Activated effector memory CD4-positive, alpha-beta T cell treated with Interleukin-2 at 50 U/mL for 16 hours (primary cell): ENCODE data around the gene CRLF3.
"Not testable (repeated sequence)": the region's sequence is repeated elsewhere in the genome, so short reads cannot be mapped to it uniquely, and the experiment has no call there.

Source experiments
- DNase-seq: peaks from one replicate; pipeline ENCODE4 v3.0.0-alpha.2; 2020

The CRLF3 gene

GRCh38 chr17:30814236-30814635 is 10.3 kb downstream of the CRLF3 start:
- DNase-seq = not testable (repeated sequence)

DNA sequence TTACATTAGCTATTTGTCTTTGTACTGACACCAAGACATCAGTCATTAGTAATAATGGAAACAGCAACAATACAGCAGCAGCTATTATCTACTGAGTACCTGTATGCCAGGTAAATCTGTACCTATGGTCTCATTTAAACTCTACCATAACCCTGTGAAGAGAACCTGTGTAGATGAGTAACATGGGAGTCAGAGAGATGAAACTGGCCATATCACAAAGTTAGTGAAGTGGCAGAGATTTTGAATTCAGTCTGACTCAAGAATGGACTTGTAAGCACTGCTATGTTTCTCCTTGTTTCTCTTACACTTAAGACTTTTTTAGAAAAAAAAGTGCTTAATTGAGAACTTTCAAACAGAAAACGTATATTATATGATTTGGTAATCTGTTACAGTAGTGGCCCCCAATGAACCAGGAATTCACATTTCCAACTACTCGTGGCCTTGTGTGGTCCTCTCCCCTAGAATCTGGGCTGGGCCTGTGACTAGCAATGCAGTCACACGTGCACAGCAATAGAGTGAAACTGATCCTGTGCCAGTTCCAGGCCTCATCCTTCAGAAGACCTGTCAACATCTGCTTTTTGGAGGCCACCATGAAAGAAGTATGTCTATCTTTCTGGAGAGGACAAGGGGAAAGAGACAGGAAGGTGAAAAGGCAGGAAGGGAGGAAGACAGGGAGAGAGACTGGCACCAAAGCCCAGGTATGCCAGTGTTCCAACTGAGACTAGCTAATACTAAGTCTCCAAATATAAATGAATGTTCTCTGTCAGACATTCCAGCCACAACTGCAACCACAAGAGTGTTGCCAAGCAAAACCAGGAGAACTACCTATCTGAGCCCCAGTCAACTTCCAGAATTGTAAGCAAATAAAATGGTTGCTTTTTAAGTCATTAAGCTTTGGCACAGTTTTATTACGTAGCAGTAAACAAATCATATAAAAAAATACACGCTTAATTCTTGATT is 12.0 kb downstream of the CRLF3 start:
- no peak for DNase-seq

DNA sequence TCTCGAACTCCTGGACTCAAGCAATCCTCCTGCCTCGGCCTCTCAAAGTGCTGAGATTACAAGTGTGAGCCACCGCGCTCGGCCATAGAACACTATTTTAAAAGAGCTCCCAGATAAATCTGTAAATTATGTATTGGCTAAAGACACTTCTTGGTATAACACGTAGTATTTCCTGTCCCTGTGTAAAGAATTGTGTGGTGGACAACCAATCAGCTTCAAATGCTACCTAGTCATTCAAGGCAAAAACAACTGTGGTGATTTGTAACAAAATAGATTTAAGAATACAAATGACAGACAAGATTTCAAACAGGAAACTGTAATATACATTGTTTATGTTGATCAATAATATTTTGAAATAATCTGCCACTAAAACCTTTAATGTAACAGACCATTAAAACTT is 14.6 kb downstream of the CRLF3 start:
- no peak for DNase-seq

DNA sequence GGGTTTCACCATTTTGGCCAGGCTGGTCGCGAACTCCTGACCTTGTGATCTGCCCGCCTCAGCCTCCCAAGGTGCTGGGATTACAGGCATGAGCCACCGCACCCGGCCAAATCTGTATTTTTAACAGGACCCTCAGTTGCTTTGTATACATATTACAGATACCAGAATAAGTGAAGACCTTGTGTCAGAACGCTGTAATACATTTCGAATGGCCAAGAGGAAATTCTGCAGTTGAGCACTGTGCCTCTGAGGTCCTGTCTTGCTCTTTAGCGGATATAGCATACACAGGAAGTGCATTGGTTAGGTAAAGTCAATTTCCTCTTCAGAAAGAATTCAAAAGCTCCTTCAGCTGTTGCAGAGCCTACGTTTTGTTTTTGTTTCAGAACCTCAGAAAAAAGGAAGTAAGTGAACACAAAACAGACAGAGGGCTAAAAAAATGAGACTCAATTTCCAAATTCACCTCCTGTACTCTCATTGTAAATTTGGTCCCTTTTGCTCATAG is 15.7 kb downstream of the CRLF3 start:
- no peak for DNase-seq

DNA sequence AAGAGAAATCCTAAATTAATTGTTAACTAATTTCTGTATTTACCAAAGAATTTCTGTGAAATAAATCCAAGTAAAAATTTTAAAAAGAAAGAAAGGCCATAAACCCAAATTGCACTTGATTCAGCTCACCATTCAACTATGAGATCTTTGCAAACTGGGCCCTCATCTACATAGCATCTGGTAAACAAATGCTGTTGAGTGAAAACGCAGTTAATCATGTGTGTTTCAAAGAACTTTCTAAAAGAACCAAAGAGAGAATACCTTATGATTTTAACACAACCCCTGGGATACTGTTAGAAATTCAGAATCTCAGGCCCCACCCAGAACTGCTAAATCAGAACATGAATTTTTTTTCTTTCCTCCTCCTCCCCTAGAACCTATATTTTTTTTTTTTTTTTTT is 16.6 kb downstream of the CRLF3 start:
- no peak for DNase-seq

DNA sequence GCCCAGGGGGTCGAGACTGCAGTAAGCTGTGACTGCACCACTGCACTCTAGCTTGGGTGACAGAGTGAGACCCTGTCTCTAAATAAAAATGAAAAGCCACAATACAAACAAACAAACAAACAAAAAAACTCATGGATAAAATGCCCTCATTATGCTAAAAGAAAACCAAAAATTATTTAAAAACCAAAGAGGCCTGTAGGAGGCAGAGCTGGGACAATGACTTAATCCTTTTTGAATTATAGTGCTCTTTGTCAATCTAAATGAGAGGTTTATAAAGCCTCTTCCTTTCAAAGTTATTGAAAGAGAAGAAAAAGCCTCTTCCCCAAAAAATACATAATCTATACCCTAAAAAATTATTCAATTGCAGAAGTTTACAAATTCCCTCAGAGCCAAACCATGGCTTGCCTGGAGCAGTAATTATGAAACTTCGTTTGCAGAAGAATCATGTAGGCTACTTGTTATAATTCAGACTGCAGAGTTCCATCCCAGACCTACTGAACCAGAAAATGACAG is 18.5 kb downstream of the CRLF3 start:
- no peak for DNase-seq

DNA sequence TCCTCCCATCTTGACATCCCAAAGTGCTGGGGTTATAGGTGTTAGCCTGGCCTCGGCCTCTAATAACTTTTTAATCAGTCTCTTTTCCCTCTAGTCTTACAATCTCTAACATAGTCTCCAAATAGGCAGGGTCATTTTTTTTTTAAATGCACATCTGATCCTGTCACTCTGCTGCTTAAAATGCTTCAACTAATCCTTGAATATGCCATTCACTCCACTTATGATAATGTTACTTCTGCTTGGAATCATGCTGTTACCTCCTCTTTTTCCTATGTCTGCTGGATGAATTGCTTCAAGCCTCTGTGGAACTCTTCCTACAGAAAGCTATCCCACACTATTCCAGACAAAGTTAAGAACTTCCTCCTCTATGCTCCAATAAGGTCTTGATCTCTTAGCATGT is 22.8 kb downstream of the CRLF3 start:
- no peak for DNase-seq

DNA sequence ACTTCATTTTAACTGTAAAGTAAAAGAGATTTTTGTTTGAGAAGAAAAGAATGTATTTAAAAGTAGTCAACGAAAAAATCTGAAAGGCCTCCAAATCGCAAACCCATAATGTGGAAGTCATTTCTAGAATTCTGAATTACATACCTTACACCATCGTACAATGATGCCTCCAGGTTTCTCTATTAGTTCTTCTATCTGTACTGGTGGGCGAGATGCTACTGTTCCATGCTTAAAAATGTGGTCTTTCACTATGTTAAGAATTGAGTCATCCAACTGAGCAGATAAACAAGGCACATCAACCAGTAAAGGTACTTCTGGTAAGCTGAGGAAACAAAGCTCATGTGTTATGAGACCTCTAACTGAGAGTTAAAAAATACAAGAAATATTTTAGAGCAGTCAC is 28.5 kb downstream of the CRLF3 start:
- DNase-seq = no peak

- DNase-seq = no peak
These were observed 30.1 kb downstream of the CRLF3 start for GRCh38 chr17:30794372-30794771.

GRCh38 chr17:30793282-30793977 is 31.1 kb downstream of the CRLF3 start:
- no peak for DNase-seq

- DNase-seq = no peak
These were observed 34.2 kb downstream of the CRLF3 start for GRCh38 chr17:30790279-30790678.

DNA sequence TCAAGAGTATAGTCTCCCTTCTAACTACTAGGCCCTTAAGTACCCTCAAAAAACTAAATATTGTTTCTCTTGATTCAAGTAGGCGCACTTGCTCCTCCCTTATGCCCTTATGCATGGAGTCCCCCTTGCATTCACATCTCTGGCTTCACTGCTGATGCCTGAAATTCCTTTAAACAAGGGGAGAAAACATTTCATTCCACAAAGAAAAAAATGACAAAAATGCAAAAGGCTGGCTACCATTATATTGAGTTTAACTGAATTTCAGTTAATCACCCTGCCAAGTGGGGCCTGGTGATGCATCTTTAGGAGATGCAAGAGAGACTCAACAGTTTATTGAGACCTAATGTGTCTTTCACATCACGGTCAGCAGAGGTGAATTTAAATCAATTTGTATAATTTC is 35.6 kb downstream of the CRLF3 start:
- no peak for DNase-seq

GRCh38 chr17:30782206-30782605 is 42.3 kb downstream of the CRLF3 start:
- no peak for DNase-seq

DNA sequence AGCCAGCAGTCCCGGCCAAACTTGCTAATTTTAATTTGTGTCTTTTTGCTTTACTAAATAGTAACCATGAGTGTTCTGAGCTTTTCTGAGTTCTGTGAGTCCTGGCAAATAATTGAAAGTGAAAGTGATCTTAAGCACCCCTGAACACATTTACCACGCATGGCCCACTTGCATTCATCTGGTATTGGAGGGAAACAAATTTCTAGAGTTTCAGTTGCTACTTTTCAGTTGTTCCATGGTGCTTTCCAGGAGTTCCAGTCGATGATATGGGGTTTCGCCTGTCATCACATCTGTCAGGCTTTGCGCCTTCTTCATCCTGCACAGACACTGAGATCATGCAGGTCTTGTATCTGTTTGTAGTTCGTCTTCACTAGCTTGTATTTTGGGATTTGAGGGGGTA is 44.1 kb downstream of the CRLF3 start:
- no peak for DNase-seq

DNA sequence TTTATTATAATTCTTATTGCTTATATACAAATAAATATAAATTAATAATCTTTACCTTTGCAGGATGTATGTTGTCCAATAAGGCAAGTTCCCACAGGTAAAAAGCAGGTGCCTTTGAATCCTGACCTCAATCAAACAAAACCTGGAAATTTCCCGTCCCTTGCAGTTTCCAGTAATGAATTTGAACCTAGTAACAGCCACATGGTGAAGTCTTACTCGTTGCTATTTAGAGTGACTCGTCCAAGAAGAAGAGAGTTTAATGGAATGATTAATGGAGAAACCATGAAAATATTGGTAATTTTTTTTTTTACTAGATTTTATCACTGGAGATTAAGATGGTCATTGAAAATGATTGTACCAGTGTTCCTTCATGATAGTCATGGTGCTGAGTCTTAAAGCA is 55.7 kb downstream of the CRLF3 start:
- not testable (repeated sequence) for DNase-seq

- DNase-seq = not testable (repeated sequence)
These were observed 56.7 kb downstream of the CRLF3 start for GRCh38 chr17:30767641-30768404.

DNA sequence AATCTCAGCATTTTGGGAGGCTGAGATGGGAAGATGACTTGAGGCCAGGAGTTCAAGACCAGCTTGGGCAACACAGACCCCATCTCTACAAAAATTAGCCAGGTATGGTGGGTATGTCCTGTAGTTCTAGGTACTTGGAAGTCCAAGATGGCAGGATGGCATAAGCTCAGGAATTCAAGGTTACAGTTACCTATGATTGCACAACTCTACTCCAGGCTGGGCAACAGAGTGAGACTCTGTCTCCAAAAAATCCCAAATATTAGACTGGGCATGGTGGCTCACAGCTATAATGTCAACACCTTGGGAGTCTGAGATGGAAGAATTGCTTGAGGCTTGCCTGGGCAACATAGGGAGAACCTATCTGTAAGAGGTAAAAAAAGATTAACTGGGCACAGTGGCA is 63.4 kb downstream of the CRLF3 start:
- no peak for DNase-seq

DNA sequence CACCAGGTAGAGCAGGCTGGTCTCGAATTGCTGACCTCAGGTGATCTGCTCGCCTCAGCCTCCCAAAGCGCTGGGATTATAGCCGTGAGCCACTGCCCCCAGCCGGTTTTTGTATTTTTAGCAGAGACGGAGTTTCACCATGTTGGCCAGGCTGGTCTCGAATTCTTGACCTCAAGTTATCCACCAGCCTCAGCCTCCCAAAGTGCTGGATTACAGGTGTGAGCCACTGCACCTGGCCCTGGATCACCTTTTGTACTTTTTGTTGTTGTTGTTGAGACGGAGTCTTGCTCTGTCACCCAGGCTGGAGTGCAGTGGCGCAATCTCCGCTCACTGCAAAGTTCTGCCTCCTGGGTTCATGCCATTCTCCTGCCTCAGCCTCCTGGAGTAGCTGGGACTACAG is 71.2 kb downstream of the CRLF3 start:
- DNase-seq = not testable (repeated sequence)

DNA sequence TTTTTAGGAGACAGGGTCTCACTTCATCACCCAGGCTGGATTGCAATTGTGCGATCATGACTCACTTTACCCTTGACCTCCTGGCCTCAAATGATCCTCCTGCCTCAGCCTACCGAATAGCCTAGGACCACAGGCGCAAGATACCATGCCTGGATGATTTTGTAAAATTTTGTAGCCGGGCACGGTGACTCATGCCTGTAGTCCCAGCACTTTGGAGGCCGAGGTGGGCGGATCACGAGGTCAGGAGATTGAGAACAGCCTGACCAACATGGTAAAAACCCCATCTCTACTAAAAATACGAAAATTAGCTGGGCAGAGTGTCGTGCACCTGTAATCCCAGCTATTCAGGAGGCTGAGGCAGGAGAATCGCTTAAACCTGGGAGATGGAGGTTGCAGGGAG is 73.5 kb downstream of the CRLF3 start:
- DNase-seq = not testable (repeated sequence)

- not testable (repeated sequence) for DNase-seq
These were observed 76.9 kb downstream of the CRLF3 start for GRCh38 chr17:30747621-30748020.

- DNase-seq = not testable (repeated sequence)
These were observed 81.8 kb downstream of the CRLF3 start for GRCh38 chr17:30742669-30743068.

- not testable (repeated sequence) for DNase-seq
These were observed 88.1 kb downstream of the CRLF3 start for GRCh38 chr17:30736371-30736770.

GRCh38 chr17:30735644-30736043 is 88.8 kb downstream of the CRLF3 start:
- not testable (repeated sequence) for DNase-seq
